ENCODE measurements around the gene SH3GLB2.

Gene SH3GLB2

GRCh38 chr9:129022037-129022436, 6.1 kb downstream of the SH3GLB2 start:
- Histone ChIP-seq H3K4me1 (ENCODE audit: insufficient read depth, low read length, poor library complexity, severe bottlenecking) (peaks cover 10% of the 10 kb centered on the region), H3K9ac (ENCODE audit: low read depth, low read length, poor library complexity, severe bottlenecking) (no peak overlapping the region), H2AFZ (ENCODE audit: low read length) (no peak overlapping the region), H3K9me2 (replicated peaks; ENCODE audit: low read depth, low read length) (no peaks in the 10 kb centered on the region), H4K20me1 (ENCODE audit: insufficient read depth, low read length, poor library complexity, severe bottlenecking) (peaks cover 5% of the 10 kb centered on the region), H3K27me3 (ENCODE audit: insufficient read depth, low read length, poor library complexity, severe bottlenecking) (no peaks in the 10 kb centered on the region), H3K9me3 (ENCODE audit: insufficient read depth, low read depth, low read length) (no peaks in the 10 kb centered on the region), H3K4me2 (ENCODE audit: low read depth, low read length, poor library complexity, severe bottlenecking) (peak overlapping the region; percentile 24), H3K79me2 (ENCODE audit: insufficient read depth, low read length) (peaks cover 18% of the 10 kb centered on the region), H3K4me3 (ENCODE audit: low read length, poor library complexity, severe bottlenecking) (no peak overlapping the region), H3F3A (ENCODE audit: low read depth) (no peaks in the 10 kb centered on the region), H3K36me3 (ENCODE audit: insufficient read depth, low read length) (no peaks in the 10 kb centered on the region)
- TF ChIP-seq EZH2phosphoT487 (IDR thresholded peaks at IDR 0.05; ENCODE audit: borderline replicate concordance) (no peak), CTCF (conservative IDR thresholded peaks at IDR 0.05; ENCODE audit: low read length) (no peak)

GRCh38 chr9:129021091-129021490, 7.0 kb downstream of the SH3GLB2 start:
- Histone ChIP-seq H3K4me3 (ENCODE audit: low read length, poor library complexity, severe bottlenecking) (no peak overlapping the region), H3K4me1 (ENCODE audit: insufficient read depth, low read length, poor library complexity, severe bottlenecking) (peaks cover 4% of the 10 kb centered on the region), H2AFZ (ENCODE audit: low read length) (no peak overlapping the region)

GRCh38 chr9:129014608-129015007, 13.5 kb downstream of the SH3GLB2 start:
- Histone ChIP-seq H3K4me1 (ENCODE audit: insufficient read depth, low read length, poor library complexity, severe bottlenecking) (no peaks in the 10 kb centered on the region), H3K4me3 (ENCODE audit: low read length, poor library complexity, severe bottlenecking) (no peak overlapping the region), H3K9me2 (replicated peaks; ENCODE audit: low read depth, low read length) (no peaks in the 10 kb centered on the region), H3K9me3 (ENCODE audit: insufficient read depth, low read depth, low read length) (no peaks in the 10 kb centered on the region), H3K79me2 (ENCODE audit: insufficient read depth, low read length) (no peaks in the 10 kb centered on the region), H4K20me1 (ENCODE audit: insufficient read depth, low read length, poor library complexity, severe bottlenecking) (no peaks in the 10 kb centered on the region), H3K36me3 (ENCODE audit: insufficient read depth, low read length) (no peaks in the 10 kb centered on the region), H3F3A (ENCODE audit: low read depth) (no peaks in the 10 kb centered on the region), H2AFZ (ENCODE audit: low read length) (no peak overlapping the region), H3K27me3 (ENCODE audit: insufficient read depth, low read length, poor library complexity, severe bottlenecking) (no peaks in the 10 kb centered on the region), H3K9ac (ENCODE audit: low read depth, low read length, poor library complexity, severe bottlenecking) (no peak overlapping the region), H3K4me2 (ENCODE audit: low read depth, low read length, poor library complexity, severe bottlenecking) (no peak overlapping the region)
- TF ChIP-seq CTCF (conservative IDR thresholded peaks at IDR 0.05; ENCODE audit: low read length) (no peak), EZH2phosphoT487 (IDR thresholded peaks at IDR 0.05; ENCODE audit: borderline replicate concordance) (no peak)

More at GRCh38 chr9:129021091-129021490, 7.0 kb downstream of the SH3GLB2 start:
- TF ChIP-seq CTCF (conservative IDR thresholded peaks at IDR 0.05; ENCODE audit: low read length) (no peak), EZH2phosphoT487 (IDR thresholded peaks at IDR 0.05; ENCODE audit: borderline replicate concordance) (no peak)
- Histone ChIP-seq H4K20me1 (ENCODE audit: insufficient read depth, low read length, poor library complexity, severe bottlenecking) (peaks cover 5% of the 10 kb centered on the region), H3K9me3 (ENCODE audit: insufficient read depth, low read depth, low read length) (no peaks in the 10 kb centered on the region), H3K9ac (ENCODE audit: low read depth, low read length, poor library complexity, severe bottlenecking) (no peak overlapping the region), H3K27me3 (ENCODE audit: insufficient read depth, low read length, poor library complexity, severe bottlenecking) (no peaks in the 10 kb centered on the region), H3K9me2 (replicated peaks; ENCODE audit: low read depth, low read length) (no peaks in the 10 kb centered on the region), H3K36me3 (ENCODE audit: insufficient read depth, low read length) (no peaks in the 10 kb centered on the region), H3F3A (ENCODE audit: low read depth) (no peaks in the 10 kb centered on the region), H3K79me2 (ENCODE audit: insufficient read depth, low read length) (peaks cover 8% of the 10 kb centered on the region; the same call in 1 of the 2 replicates), H3K4me2 (ENCODE audit: low read depth, low read length, poor library complexity, severe bottlenecking) (no peak overlapping the region)
